Smooth muscle cell of the umbilical artery (primary cell): Measurements from ENCODE around the gene MRPL55. TPM values are rescaled to one million over a fixed set of nuclear protein-coding genes. Genes with fewer than 3 reads are reported as not detected.

Source experiments
- total RNA-seq: library from RNA; depleted of rRNA; stranded (reverse); fragments of >200 nt; gene quantifications from 2 replicates; pipeline ENCODE4 v1.2.3, GENCODE V29; 2014

MRPL55 gene
- 43.6 and 71.6 TPM in 2 replicates for total RNA-seq

GRCh38 chr1:228109073-228109961 lies at the start of gene MRPL55:
Gene MRPL55 (minus strand): TSS chr1:228109299. CDS start chr1:228108260, 1,039 bp downstream.

GRCh38 chr1:228149406-228150119 lies 40.5 kb upstream of the MRPL55 start, which contains the start of gene GJC2:
Gene GJC2 (plus strand): TSS chr1:228149930. CDS start chr1:228157759, 7,829 bp downstream.

GRCh38 chr1:228139931-228140723 lies 31.0 kb upstream of the MRPL55 start, which contains the start of gene GUK1:
Gene GUK1 (plus strand): TSS chr1:228140279. CDS start chr1:228140303, 24 bp downstream.

GRCh38 chr1:228102791-228103620 lies 6.1 kb downstream of the MRPL55 start, which contains the start of gene C1orf35:
Gene C1orf35 (minus strand): TSS chr1:228103325. CDS start chr1:228103227, 98 bp downstream.

GRCh38 chr1:228082214-228082917 lies 26.7 kb downstream of the MRPL55 start, which contains the start of gene ARF1:
Gene ARF1 (plus strand): TSS chr1:228082708. CDS start chr1:228097115, 14,407 bp downstream.

Other genes with a start within 250 kb of the MRPL55 start
- 0.30 and 0.51 TPM in 2 replicates for gene WNT9A, start 161.4 kb downstream of the MRPL55 start, total RNA-seq
- not detected in 2 replicates for gene WNT3A, start 102.3 kb downstream of the MRPL55 start, total RNA-seq
- 230 and 384 TPM in 2 replicates for gene ARF1, start 26.6 kb downstream of the MRPL55 start, total RNA-seq
- gene C1orf35, start 6.0 kb downstream of the MRPL55 start, total RNA-seq: 6.2 and 6.6 TPM in 2 replicates
- 252 and 379 TPM in 2 replicates for gene GUK1, start 31.0 kb upstream of the MRPL55 start, total RNA-seq
- 2.1 and 3.8 TPM in 2 replicates for gene GJC2, start 40.6 kb upstream of the MRPL55 start, total RNA-seq
- gene IBA57, start 56.5 kb upstream of the MRPL55 start, total RNA-seq: 4.8 and 8.3 TPM in 2 replicates
- gene OBSCN, start 98.7 kb upstream of the MRPL55 start, total RNA-seq: 16.6 and 32.8 TPM in 2 replicates